Retinal pigment epithelial cell (primary cell): ENCODE measurements around the gene DCP2.

Source experiments
- DNase-seq: peaks from one replicate; pipeline ENCODE4 v3.0.0-alpha.2; 2010; ENCODE audit warnings: low read depth
- H3K4me3 ChIP-seq: 2 replicates; pipeline ENCODE4 v1.5.1; 2011; ENCODE audit warnings: mild to moderate bottlenecking, low read length, control low read depth, moderate library complexity
- CTCF ChIP-seq: conservative IDR thresholded peaks from 2 replicates; pipeline ENCODE4 v1.5.1; 2011; ENCODE audit warnings: low read depth, low read length, control low read depth, inconsistent platforms

DCP2 gene

DNA sequence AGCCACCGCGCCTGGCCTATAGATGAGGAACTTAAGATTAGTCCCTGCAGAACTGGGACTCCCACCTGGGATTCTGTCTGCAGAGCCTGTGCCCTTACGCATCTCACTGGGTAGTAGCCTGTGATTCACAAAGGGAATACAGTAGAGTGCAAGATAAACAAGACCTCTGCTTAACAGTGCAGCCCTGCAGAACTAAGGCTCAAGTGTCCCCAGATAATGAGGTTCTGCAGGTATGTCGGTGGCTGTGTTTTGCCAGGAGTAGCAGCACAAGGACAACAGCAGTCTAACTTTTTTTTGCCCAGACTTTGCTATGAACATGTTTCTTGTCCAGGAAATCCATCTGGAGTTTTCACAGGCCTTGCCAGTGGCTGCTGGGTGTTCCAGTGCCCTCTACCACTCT lies 59.7 kb downstream of the DCP2 start:
- no peak for DNase-seq
- no peak for TF ChIP-seq CTCF
- no peak overlapping the region for H3K4me3 ChIP-seq

- H3K4me3 ChIP-seq: no peak overlapping the region
- no peak for TF ChIP-seq CTCF
- no peak for DNase-seq
Observed at GRCh38 chr5:113036826-113037225, 60.2 kb downstream of the DCP2 start.

DNA sequence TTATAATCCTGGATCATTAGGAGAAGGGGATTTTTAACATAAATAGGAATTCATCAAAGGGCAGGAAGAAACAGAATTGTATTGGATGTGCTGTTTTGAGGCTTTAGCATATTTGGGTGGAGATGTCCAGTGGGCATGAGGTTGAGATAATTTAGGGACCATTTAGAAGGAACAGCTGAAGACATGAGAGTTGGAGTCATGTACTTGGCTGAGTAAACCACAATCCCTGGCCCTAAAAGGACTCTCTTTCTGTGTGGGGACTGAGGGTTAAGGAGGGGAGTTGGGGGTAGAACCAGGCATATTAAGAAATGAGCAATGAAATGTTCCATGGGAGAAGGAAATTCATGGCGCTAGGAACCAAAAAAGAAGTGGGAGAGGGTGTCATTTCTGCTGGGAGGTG lies 61.5 kb downstream of the DCP2 start:
- no peak overlapping the region for H3K4me3 ChIP-seq
- no peak for DNase-seq
- TF ChIP-seq CTCF: no peak

GRCh38 chr5:113038714-113039113 lies 62.1 kb downstream of the DCP2 start:
- no peak for DNase-seq
- TF ChIP-seq CTCF: no peak
- no peak overlapping the region for H3K4me3 ChIP-seq

DNA sequence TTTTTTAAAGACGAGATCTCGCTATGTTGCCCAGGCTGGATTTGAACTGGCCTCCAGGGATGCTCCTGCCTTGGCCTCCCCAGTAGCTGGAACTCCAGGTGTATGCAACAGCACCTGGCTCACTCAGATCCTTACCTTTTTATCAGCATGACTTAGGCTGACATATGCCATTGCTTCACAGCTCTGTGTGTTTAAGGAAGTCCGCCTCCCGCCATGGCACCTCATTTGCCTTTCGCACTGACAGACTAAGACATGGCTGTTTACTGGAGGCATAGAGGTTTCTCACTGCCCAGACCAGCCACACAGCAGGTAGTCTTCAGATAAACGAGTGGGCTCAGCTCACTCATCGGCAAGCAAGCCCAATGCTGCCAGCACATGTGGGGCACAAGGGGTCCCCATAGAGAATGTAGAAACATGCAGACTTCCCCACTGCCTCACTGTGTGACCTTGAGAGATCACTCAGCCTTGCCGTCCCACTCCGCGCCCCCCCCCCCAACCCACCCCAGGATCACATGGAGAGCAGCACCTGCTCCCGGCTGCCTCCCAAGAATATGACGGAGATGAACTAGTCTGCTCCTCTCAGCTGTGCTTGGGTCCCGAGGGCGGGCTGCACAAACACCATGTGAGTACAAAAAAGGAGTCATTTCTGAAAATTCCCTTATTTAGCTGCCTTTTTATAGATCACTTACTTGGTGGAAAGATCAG lies 62.8 kb downstream of the DCP2 start:
- TF ChIP-seq CTCF: no peak
- H3K4me3 ChIP-seq: no peak overlapping the region
- no peak for DNase-seq

DNA sequence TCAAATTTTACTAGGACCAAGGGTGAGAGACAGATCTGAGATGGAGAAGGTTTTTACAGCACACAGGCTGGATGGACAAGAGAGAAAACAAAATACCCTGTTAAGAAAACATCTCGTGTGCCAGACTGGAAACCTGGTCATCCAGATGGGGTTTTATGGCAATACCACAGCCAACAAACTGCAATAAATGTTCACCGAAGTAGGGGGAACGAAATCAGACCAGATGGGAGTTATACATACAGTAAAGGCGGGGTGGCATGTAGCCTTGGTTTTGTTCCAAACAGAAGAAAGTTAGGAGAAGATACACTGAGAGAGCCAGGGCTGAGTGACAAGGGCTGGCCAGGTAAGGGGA lies 63.3 kb downstream of the DCP2 start:
- no peak for TF ChIP-seq CTCF
- H3K4me3 ChIP-seq: no peak overlapping the region
- DNase-seq: no peak

GRCh38 chr5:113040672-113041260 lies 64.2 kb downstream of the DCP2 start:
- no peak overlapping the region for H3K4me3 ChIP-seq
- DNase-seq: no peak
- TF ChIP-seq CTCF: no peak
